ENCODE measurements around the gene KAZALD1. TPM values are rescaled to one million over a fixed set of nuclear protein-coding genes. Genes with fewer than 3 reads are reported as not detected.

Gene KAZALD1
- polyA plus RNA-seq, 2 of the 4 experiments (the other 2 are of a cell fraction): 4.3 to 4.5 TPM

DNA sequence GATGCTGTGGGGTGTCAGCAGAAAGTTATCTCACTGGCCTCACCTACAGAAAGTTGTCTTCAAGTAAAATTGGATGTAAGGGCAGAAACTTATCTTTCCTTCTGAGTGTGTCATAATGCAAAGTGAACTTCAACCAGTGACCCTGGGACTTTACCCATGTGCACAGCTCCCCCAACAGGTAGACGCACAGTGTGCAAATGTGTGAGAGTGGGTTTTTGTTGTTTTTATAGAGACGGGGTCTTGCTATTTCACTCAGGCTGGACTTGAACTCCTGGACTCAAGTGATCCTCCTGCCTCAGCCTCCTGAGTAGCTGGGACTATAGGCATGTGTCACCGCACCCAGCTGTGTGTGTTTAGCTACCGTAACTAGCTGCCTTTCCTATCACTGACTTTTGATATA is 6.4 kb upstream of the KAZALD1 start:
- POLR2A ChIA-PET: interaction anchor here (0.8 kb wide), 1 partner anchor 91 kb away, joined by 3 read pairs; no protein-coding TSS in a partner anchor
- Histone ChIP-seq H3K4me3 (no peak overlapping the region), H3K4me2 (no peak overlapping the region), H3K27ac (no peak overlapping the region), H3K4me1 (peaks cover 30% of the 10 kb centered on the region), H3K9me3 (no peaks in the 10 kb centered on the region)
- ATAC-seq (no peak), DNase-seq (ENCODE audit: low read depth in 1 of 2, low spot score in 1 of 2) (no peak), FAIRE-seq (no peak)
- TF ChIP-seq BHLHE40 (IDR thresholded peaks at IDR 0.05; ENCODE audit: low read depth, low read length): no peak
- no peak for TF ChIP-seq ZNF302 (CRISPR knock-in tag; IDR thresholded peaks at IDR 0.05)
- no peak for TF ChIP-seq ZSCAN20 (CRISPR knock-in tag; IDR thresholded peaks at IDR 0.05)
- 0 out of 5 replicates have a peak, but pooled peaks of 1 of the 2 experiments have one; percentile 18 for TF ChIP-seq RAD21 (conservative IDR thresholded peaks at IDR 0.05 in 1 of 2, IDR thresholded peaks at IDR 0.05 in 1 of 2)
- TF ChIP-seq, protein P1, sequence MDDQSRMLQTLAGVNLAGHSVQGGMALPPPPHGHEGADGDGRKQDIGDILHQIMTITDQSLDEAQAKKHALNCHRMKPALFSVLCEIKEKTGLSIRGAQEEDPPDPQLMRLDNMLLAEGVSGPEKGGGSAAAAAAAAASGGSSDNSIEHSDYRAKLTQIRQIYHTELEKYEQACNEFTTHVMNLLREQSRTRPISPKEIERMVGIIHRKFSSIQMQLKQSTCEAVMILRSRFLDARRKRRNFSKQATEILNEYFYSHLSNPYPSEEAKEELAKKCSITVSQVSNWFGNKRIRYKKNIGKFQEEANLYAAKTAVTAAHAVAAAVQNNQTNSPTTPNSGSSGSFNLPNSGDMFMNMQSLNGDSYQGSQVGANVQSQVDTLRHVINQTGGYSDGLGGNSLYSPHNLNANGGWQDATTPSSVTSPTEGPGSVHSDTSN (IDR thresholded peaks at IDR 0.05): no peak
- CTCF ChIA-PET: interaction anchor here (1.1 to 65.1 kb wide), 4 partner anchors 12 to 87 kb away, joined by 3 to 2364 read pairs (median 1193); partner anchors contain the start of genes KAZALD1, PDZD7 and SFXN3
- 85% methylated on average over 4 of the region's 4 CpGs for WGBS (ENCODE audit: missing lambda C conversion rate)

DNA sequence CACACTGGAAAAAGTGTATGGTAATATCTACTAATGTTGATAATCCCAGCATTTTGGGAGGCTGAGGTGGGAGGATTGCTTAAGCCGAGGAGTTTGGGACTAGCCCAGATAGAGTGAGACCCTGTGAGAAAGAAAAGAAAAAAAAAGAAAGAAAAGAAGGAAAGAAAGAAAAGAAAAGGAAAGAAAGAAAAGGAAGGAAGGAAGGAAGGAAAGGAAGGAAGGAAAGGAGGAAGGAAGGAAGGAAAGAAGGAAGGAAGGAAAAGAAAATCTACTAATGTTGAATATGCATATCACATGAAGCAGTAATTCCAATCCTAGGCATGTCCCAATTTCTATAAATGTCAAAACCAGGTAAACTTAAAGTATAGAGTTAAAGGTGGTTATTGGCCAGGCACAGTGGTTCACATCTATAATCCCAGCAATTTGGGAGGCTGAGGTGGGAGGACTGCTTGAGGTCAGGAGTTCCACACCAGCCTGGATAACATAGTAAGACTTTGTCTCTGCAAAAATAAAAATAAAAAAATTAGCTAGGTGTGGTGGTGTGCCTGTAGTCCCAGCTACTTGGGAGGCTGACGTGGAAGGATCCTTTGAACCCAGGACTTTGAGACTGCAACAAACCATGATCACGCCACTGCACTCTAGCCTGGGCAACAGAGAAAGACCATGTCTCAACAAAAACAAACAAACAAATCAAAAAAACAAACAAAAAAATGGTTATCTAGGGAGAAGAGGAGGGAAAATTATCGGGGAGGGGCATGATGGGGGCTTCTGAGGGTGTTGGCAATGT is 5.2 kb upstream of the KAZALD1 start:
- ChIA-PET POLR2A (no interaction called here), CTCF (interaction anchor here (2.9 to 65.1 kb wide), 3 partner anchors 14 to 86 kb away, joined by 22 to 2364 read pairs (median 2364); partner anchors contain the start of genes KAZALD1, PDZD7 and SFXN3)
- TF ChIP-seq HOXB5 (CRISPR knock-in tag; IDR thresholded peaks at IDR 0.05): no peak
- TF ChIP-seq, protein P2, sequence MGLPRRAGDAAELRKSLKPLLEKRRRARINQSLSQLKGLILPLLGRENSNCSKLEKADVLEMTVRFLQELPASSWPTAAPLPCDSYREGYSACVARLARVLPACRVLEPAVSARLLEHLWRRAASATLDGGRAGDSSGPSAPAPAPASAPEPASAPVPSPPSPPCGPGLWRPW (IDR thresholded peaks at IDR 0.05): no peak
- TF ChIP-seq, protein P3, sequence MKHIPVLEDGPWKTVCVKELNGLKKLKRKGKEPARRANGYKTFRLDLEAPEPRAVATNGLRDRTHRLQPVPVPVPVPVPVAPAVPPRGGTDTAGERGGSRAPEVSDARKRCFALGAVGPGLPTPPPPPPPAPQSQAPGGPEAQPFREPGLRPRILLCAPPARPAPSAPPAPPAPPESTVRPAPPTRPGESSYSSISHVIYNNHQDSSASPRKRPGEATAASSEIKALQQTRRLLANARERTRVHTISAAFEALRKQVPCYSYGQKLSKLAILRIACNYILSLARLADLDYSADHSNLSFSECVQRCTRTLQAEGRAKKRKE (CRISPR knock-in tag; IDR thresholded peaks at IDR 0.05; ENCODE audit: low read depth): no peak
- TF ChIP-seq RCOR1 (IDR thresholded peaks at IDR 0.05; ENCODE audit: low read depth, low read length): no peak
- no peak for TF ChIP-seq FOXS1 (CRISPR knock-in tag; IDR thresholded peaks at IDR 0.05)
- TF ChIP-seq, protein P4, sequence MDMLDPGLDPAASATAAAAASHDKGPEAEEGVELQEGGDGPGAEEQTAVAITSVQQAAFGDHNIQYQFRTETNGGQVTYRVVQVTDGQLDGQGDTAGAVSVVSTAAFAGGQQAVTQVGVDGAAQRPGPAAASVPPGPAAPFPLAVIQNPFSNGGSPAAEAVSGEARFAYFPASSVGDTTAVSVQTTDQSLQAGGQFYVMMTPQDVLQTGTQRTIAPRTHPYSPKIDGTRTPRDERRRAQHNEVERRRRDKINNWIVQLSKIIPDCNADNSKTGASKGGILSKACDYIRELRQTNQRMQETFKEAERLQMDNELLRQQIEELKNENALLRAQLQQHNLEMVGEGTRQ (IDR thresholded peaks at IDR 0.05): no peak
- no peak for TF ChIP-seq KDM1A (IDR thresholded peaks at IDR 0.05; ENCODE audit: low read depth)
- TF ChIP-seq MAFK (IDR thresholded peaks at IDR 0.05; ENCODE audit: partially characterized antibody): no peak
- no peak for TF ChIP-seq CHD4 (IDR thresholded peaks at IDR 0.05; ENCODE audit: borderline replicate concordance)
- no peak for TF ChIP-seq MYC (IDR thresholded peaks at IDR 0.05; ENCODE audit: borderline replicate concordance, low read length)
- no peak for TF ChIP-seq NPAS2 (CRISPR knock-in tag; IDR thresholded peaks at IDR 0.05; ENCODE audit: borderline replicate concordance)
- no peak for TF ChIP-seq BHLHE40 (IDR thresholded peaks at IDR 0.05; ENCODE audit: low read depth, low read length)
- no peak for TF ChIP-seq ESRRA (IDR thresholded peaks at IDR 0.05; ENCODE audit: borderline replicate concordance, low read length)
- TF ChIP-seq ZFP36 (IDR thresholded peaks at IDR 0.05; ENCODE audit: borderline replicate concordance, partially characterized antibody): no peak
- TF ChIP-seq NFE2L2 (conservative IDR thresholded peaks at IDR 0.05; ENCODE audit: low read length): no peak
- no peak for TF ChIP-seq HOXA7 (CRISPR knock-in tag; IDR thresholded peaks at IDR 0.05)
- no peak for TF ChIP-seq EHMT2 (IDR thresholded peaks at IDR 0.05; ENCODE audit: low read depth)
- no peak for TF ChIP-seq NR3C1 (IDR thresholded peaks at IDR 0.05)
- no peak for TF ChIP-seq ZSCAN20 (CRISPR knock-in tag; IDR thresholded peaks at IDR 0.05)
- TF ChIP-seq, protein P5, sequence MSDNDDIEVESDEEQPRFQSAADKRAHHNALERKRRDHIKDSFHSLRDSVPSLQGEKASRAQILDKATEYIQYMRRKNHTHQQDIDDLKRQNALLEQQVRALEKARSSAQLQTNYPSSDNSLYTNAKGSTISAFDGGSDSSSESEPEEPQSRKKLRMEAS (IDR thresholded peaks at IDR 0.05): no peak
- ATAC-seq (no peak), DNase-seq (ENCODE audit: low read depth in 1 of 2, low spot score in 1 of 2) (no peak), FAIRE-seq (no peak)
- no peak overlapping the region for H3K4me3 ChIP-seq
- H3K27ac ChIP-seq: no peak overlapping the region
- peaks cover 30% of the 10 kb centered on the region for H3K4me1 ChIP-seq
- WGBS (ENCODE audit: missing lambda C conversion rate): 88% methylated on average over 4 of the region's 4 CpGs
- H3K4me2 ChIP-seq: no peak overlapping the region
- H3K9me3 ChIP-seq: no peaks in the 10 kb centered on the region
